Activated T-helper 2 cell treated with anti-CD3 and anti-CD28 coated beads, Interferon-gamma antibody, Interleukin-2, Interleukin-4, amounts not matched to agents 10 μg/mL and 5 μg/mL and 100 μg/mL, durations not matched to agents 14 hours and 24 hours and 36 hours (primary cell): ENCODE results near the gene ZDHHC14. TPM values are rescaled to one million over a fixed set of nuclear protein-coding genes. Genes with fewer than 3 reads are reported as not detected.

Source experiments
- DNase-seq: peaks from one replicate; pipeline ENCODE4 v3.0.0; 2021; ENCODE audit warnings: low spot score
- H3K27ac Mint-ChIP-seq: one replicate; pipeline ENCODE4 v1.8.0; 2021; ENCODE audit warnings: mixed read lengths
- H3K27me3 Mint-ChIP-seq: one replicate; pipeline ENCODE4 v1.8.0; 2021; ENCODE audit warnings: low read depth, mixed read lengths
- H3K36me3 Mint-ChIP-seq: one replicate; pipeline ENCODE4 v1.8.0; 2021; ENCODE audit warnings: low read depth, mixed read lengths
- H3K4me1 Mint-ChIP-seq: one replicate; pipeline ENCODE4 v1.8.0; 2021; ENCODE audit warnings: low read depth, mixed read lengths
- H3K4me3 Mint-ChIP-seq: one replicate; pipeline ENCODE4 v1.8.0; 2021; ENCODE audit warnings: low read depth, mild to moderate bottlenecking, moderate library complexity, mixed read lengths
- H3K9me3 Mint-ChIP-seq: one replicate; pipeline ENCODE4 v1.8.0; 2021; ENCODE audit warnings: mixed read lengths
- intact Hi-C: fragments of 100-400 bp; cut with micrococcal nuclease; formaldehyde crosslinking; loops from one replicate; pipeline ENCODE4 v1.15.1; 2023
- total RNA-seq: library from RNA; stranded (reverse); gene quantifications from 2 replicates; pipeline ENCODE4 v1.2.3, GENCODE V29; 2022

Gene ZDHHC14
- total RNA-seq, 1 donor from 2014 or later = 8.4 TPM

DNA sequence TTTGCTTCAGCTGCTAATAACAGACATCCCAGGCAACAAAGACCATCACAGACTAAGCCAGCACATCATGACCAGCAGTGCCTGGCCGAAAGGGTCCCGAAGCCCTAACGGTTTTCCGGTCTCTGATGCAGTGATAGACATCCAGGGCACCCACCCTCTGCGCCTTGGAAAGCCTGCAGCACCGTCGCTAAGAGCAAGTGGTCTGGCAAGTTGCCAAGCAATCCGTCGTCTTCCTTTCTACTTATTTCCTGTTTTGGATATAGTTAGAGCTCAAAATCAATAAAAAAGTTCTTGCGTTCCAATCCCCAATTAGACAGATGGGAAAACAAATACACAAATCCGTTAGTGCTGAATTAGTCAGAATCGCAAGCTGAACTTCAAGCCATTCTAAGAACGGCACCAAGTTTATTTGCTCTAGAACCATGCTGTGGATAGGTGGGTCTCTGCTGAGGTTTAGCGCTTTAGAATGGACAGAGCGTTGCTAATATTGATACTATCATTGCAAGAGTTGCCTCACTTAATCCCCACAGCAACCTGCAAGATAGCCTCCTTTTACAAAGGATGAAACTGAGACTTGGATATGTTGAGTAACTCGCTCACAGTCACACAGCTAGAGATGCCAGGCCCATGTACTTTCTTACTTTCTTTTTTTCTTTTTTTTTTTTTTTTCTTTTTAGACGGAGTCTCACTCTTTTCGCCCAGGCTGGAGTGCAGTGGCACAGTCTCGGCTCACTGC is 278.7 kb downstream of the ZDHHC14 start:
- Mint-ChIP-seq H3K9me3 (no peaks in the 10 kb centered on the region), H3K27me3 (no peaks in the 10 kb centered on the region), H3K4me3 (no peak overlapping the region), H3K27ac (no peak overlapping the region), H3K4me1 (no peaks in the 10 kb centered on the region), H3K36me3 (no peaks in the 10 kb centered on the region)
- intact Hi-C loops = loop anchor here (10.0 kb wide), 1 partner anchor 225 kb away; no protein-coding TSS in a partner anchor
- DNase-seq = no peak

DNA sequence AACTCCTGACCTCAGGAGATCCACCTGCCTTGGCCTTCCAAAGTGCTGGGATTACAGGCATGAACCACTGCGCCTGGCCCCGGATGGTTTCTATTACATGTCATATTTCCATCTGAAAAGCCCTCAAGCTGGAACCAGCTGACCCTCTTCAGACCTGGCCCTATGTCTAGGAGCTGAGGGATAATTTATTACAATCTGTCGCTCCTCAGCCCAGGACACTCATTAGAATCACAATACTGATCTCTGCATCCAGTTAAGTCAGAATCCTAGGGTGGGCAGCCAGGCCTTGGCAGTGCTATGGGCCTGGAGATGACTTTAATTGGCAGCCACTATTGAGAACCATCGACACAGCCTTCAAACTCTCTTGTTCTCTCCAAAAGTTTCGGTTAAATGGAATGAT is 279.4 kb downstream of the ZDHHC14 start:
- H3K27ac Mint-ChIP-seq = no peak overlapping the region

DNA sequence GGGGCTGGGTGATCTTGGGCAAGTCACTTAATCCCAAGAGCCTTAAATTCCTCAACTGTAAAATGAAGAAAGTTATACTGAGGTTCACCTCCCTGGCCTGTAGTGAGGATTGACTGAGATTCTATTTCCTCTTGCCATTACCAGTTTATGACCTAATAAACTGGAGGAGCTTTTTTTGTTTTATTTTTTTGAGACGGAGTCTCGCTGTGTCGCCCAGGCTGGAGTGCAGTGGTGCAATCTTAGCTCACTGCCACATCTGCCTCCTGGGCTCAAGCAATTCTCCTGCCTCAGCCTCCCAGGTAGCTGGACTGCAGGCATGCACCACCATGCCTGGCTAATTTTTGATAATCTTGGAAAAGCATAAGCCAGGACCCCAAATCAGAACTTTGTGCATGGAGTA is 280.7 kb downstream of the ZDHHC14 start:
- H3K36me3 Mint-ChIP-seq = no peaks in the 10 kb centered on the region
- no peak overlapping the region for H3K27ac Mint-ChIP-seq
- H3K4me1 Mint-ChIP-seq = no peaks in the 10 kb centered on the region
- H3K9me3 Mint-ChIP-seq = no peaks in the 10 kb centered on the region
- intact Hi-C loops = loop anchor here (10.0 kb wide), 1 partner anchor 223 kb away; no protein-coding TSS in a partner anchor
- peaks cover 5% of the 10 kb centered on the region for H3K27me3 Mint-ChIP-seq
- DNase-seq = no peak
- no peak overlapping the region for H3K4me3 Mint-ChIP-seq

More for the DNA sequence above, 279.4 kb downstream of the ZDHHC14 start:
- no peaks in the 10 kb centered on the region for H3K36me3 Mint-ChIP-seq
- no peaks in the 10 kb centered on the region for H3K4me1 Mint-ChIP-seq
- peaks cover 3% of the 10 kb centered on the region for H3K27me3 Mint-ChIP-seq
- intact Hi-C loops = loop anchor here (10.0 kb wide), 1 partner anchor 224 kb away; no protein-coding TSS in a partner anchor
- no peak for DNase-seq
- H3K4me3 Mint-ChIP-seq = no peak overlapping the region
- no peaks in the 10 kb centered on the region for H3K9me3 Mint-ChIP-seq

DNA sequence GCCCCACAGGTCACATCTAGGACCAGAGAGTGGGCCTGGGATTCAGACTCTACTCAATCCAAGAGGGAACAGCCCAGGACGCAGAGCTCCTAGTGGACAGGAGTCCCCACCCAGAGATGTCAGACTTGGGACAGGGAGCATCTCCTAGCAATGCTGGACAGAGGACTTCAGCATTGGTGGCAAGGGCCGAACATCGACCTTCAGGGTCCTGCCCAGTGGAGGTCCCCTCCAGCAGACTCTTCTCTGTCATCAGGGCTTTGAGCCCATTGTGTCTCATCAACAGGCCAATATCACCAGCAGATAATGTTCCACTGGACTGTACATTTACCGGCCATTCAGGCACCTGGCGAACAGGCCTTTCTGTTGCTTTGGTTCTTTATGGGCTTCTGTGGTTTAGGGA is 282.3 kb downstream of the ZDHHC14 start:
- Mint-ChIP-seq H3K4me1 (peaks cover 5% of the 10 kb centered on the region), H3K4me3 (no peak overlapping the region), H3K9me3 (no peaks in the 10 kb centered on the region), H3K36me3 (no peaks in the 10 kb centered on the region), H3K27ac (no peak overlapping the region), H3K27me3 (peaks cover 10% of the 10 kb centered on the region)
- intact Hi-C loops = loop anchor here (10.0 kb wide), 1 partner anchor 222 kb away; no protein-coding TSS in a partner anchor
- no peak for DNase-seq

DNA sequence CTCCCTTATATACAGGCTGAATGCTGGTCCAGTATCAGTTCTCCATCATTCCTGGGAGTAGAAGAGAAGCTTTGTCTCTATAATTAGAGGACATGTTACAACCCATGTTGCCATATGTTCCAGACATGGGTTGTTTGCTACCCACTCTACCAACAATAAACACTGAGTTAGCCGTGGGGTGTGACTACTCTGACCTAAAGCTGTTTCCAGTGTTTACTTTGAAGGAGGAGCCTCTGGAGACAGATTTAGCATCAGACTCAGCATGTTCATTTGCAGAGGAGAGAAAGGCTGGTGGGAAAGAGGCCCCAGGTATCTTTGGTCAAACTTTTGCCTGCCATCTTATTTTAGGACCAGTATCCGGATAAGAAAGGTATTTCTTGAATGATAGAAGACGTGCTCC is 284.2 kb downstream of the ZDHHC14 start:
- intact Hi-C loops = loop anchor here (10.0 kb wide), 1 partner anchor 220 kb away; no protein-coding TSS in a partner anchor
- no peak for DNase-seq
- Mint-ChIP-seq H3K4me1 (peaks cover 5% of the 10 kb centered on the region), H3K27me3 (peaks cover 12% of the 10 kb centered on the region), H3K9me3 (no peaks in the 10 kb centered on the region), H3K36me3 (no peaks in the 10 kb centered on the region), H3K27ac (no peak overlapping the region), H3K4me3 (no peak overlapping the region)

DNA sequence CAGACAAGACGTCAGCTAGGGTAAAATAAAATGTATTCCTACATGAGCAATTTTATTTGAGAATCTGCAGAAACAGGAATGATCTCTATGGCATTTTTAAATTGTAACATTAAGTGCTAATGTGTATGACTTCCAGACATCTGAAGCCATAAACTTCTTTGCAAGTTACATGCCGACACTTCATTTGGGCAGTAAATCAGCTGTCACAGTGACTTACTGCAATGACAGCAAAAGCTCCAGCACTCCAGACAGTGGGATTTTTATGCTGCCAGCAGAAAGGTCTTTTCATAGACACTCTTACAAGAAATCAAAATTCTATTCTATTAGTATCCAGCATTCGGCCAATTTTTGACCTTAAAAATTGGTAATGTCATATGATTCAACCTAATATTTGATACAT is 285.7 kb downstream of the ZDHHC14 start:
- Mint-ChIP-seq H3K27ac (no peak overlapping the region), H3K4me3 (no peak overlapping the region), H3K36me3 (no peaks in the 10 kb centered on the region), H3K9me3 (no peaks in the 10 kb centered on the region), H3K4me1 (peaks cover 5% of the 10 kb centered on the region), H3K27me3 (peaks cover 12% of the 10 kb centered on the region)
- intact Hi-C loops = loop anchor here (1.0 to 10.0 kb wide), 2 partner anchors 218 to 352 kb away; no protein-coding TSS in a partner anchor
- no peak for DNase-seq

DNA sequence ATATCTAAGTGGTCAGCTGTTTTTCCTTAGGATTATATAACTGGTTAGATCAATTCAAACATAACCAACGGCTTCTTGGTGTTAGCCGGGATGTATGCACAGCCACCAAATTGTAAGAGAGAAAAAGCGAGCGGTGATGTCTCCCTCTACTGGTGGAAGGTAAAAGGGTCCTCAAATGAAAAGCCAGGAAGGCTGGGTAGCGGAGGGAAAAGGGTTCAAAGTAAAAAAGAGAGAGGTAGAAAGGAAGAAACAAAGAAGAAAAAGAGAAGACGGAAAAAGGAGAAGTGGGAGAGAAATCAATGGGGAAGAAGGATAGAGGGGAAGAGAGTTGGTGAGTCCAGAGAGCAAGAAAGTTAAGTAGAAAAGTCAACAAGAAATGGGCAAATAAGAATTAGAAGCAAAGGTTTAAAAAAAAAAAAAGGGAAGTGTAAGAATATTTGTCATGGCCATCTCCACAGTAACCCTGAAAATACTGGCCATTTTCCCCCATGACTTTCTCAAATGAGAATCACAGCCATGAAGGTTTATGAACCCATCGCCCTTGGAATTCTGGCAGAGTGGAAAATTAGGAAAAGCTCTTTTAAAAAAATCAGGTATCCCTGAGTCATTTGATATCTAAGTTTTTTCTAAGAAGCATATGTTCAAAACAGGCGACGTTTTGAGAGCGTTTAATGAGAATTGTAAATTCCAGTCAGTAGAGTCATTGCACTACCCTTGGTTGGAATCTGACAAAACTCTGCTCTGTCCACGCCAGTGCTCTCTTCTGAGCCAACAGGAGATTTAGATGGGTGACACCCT is 286.4 kb downstream of the ZDHHC14 start:
- Mint-ChIP-seq H3K36me3 (no peaks in the 10 kb centered on the region), H3K9me3 (no peaks in the 10 kb centered on the region), H3K4me1 (peaks cover 5% of the 10 kb centered on the region), H3K4me3 (no peak overlapping the region), H3K27me3 (peaks cover 12% of the 10 kb centered on the region), H3K27ac (no peak overlapping the region)
- DNase-seq = peak; percentile 36
- intact Hi-C loops = loop anchor here (1.0 to 10.0 kb wide), 2 partner anchors 217 to 353 kb away; no protein-coding TSS in a partner anchor

DNA sequence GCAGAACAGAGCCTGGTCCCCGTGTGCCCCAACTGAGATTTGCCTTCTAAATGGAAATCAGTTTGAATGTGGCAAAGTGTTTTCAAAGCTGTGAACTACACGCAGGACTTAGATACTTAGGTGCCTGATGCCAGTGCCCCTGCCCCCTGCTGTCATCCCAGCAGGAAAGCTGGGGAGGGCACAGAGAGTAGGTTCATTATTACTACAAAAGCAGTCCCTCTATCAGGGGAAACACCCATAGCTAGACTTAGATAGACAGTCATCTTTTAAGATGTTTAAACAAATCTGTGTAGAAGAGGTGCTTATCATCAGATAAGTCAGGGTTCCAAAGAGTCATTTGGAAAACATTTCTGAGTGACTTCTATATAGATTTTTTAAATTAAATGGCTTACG is 287.0 kb downstream of the ZDHHC14 start:
- no peak overlapping the region for H3K4me3 Mint-ChIP-seq
- H3K9me3 Mint-ChIP-seq = no peaks in the 10 kb centered on the region
- H3K4me1 Mint-ChIP-seq = peaks cover 5% of the 10 kb centered on the region
- no peak overlapping the region for H3K27ac Mint-ChIP-seq
- intact Hi-C loops = loop anchor here (10.0 kb wide), 1 partner anchor 217 kb away; no protein-coding TSS in a partner anchor
- DNase-seq = no peak
- H3K36me3 Mint-ChIP-seq = no peaks in the 10 kb centered on the region
- H3K27me3 Mint-ChIP-seq = peaks cover 12% of the 10 kb centered on the region

DNA sequence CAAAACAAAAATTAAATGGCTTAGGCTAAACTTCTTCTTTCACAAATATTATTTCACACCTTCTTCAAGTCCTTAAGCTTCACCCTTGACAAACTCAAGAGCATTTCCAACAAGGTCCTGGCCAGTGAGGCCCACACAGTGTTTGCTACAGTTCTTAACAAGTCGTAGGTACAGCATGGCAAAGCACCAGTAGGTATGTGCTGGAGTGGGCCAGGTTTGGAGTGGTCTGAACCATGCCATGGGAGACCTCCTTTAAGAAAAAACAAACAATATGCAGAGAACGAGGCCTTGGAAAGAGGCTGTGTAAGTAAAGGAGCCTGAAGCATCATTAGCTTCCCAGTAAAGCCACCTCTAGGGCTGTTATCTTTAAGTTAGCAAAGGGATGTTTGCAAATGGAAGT is 287.7 kb downstream of the ZDHHC14 start:
- no peak for DNase-seq
- Mint-ChIP-seq H3K4me3 (no peak overlapping the region), H3K36me3 (no peaks in the 10 kb centered on the region), H3K27ac (no peak overlapping the region), H3K27me3 (peaks cover 12% of the 10 kb centered on the region), H3K9me3 (no peaks in the 10 kb centered on the region), H3K4me1 (peaks cover 5% of the 10 kb centered on the region)
- intact Hi-C loops = loop anchor here (10.0 kb wide), 1 partner anchor 216 kb away; no protein-coding TSS in a partner anchor

DNA sequence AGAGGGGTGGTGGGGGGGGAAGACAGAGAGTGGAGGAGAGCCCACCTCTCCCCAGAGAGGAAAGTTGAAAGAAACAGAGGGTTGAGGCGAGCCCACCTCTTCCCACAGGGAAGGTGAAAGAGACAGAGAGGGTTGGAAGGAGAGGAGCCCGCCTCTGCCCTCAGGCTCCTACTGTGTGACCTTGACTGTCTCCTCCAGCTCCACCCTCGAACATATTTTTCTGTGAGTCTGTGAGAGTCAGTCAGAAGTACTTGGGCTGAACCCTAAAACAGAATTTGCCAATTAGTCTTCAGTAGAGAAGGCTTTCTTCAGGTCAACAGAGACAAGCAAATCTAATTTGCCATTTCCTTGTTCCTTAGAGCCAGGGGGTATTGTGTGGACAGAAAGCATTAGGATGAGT is 288.3 kb downstream of the ZDHHC14 start:
- no peak for DNase-seq
- peaks cover 12% of the 10 kb centered on the region for H3K27me3 Mint-ChIP-seq
- H3K4me3 Mint-ChIP-seq = no peak overlapping the region
- no peaks in the 10 kb centered on the region for H3K36me3 Mint-ChIP-seq
- no peaks in the 10 kb centered on the region for H3K9me3 Mint-ChIP-seq
- peaks cover 5% of the 10 kb centered on the region for H3K4me1 Mint-ChIP-seq
- intact Hi-C loops = loop anchor here (10.0 kb wide), 1 partner anchor 215 kb away; no protein-coding TSS in a partner anchor
- H3K27ac Mint-ChIP-seq = no peak overlapping the region

DNA sequence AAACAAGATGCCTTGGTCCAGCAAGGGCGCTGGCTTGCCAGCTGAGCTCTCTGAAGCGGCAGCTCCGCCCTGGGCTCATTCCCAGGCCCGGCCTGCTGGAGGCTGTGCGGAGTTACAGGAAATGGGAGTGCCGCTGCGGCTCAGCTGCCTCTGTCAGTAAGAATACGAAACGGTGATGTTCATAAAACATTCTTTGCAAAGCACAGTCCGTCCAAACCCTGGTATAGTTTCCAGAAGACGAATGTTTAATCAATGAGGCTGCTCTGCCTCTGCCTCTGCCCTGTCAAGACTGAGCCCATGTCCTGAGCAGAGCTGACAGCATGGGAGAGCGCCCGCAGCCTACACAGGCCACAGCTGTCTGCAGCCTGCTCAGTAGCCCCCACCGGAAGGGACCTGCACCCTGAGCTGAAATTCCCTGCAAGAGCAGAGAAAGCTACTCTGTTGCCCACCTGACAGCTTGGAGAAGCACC is 288.8 kb downstream of the ZDHHC14 start:
- intact Hi-C loops = loop anchor here (10.0 kb wide), 1 partner anchor 215 kb away; no protein-coding TSS in a partner anchor
- no peak overlapping the region for H3K27ac Mint-ChIP-seq
- peaks cover 5% of the 10 kb centered on the region for H3K4me1 Mint-ChIP-seq
- no peak for DNase-seq
- H3K4me3 Mint-ChIP-seq = no peak overlapping the region
- no peaks in the 10 kb centered on the region for H3K36me3 Mint-ChIP-seq
- peaks cover 12% of the 10 kb centered on the region for H3K27me3 Mint-ChIP-seq
- H3K9me3 Mint-ChIP-seq = no peaks in the 10 kb centered on the region

DNA sequence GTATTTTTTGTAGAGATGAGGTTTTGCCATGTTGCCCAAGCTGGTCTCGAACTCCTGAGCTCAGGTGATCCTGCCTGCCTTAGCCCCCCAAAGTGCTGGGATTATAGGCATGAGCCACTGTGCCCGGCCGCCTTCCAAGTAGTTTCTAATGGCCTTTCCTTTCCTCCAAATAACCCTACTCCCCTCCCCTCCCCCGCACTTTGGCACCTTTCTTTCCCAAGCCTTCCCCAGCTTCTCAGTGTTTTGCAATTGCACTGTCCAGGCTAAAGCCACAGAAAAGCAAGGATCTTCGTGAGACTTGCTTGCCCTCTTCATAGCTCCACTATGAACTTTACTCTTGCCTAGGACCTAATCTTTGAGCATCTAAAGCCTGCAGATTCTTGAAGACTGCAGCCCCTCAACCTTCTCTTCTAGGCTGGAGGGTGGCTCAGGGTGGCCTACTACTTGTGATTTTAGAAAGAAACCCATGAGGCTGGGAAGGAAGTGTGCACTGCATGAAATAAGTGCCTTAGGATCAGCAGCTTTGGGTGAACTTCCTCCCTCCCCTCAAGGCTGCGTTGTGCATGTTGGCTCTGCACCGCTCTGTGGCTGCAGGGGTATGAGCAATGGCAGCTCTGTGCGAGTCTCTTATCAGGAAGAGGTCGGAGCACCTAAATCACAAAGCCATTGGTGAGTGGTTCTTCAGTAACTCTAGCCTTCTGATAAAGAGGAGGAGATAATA is 289.6 kb downstream of the ZDHHC14 start:
- Mint-ChIP-seq H3K27ac (no peak overlapping the region), H3K4me1 (peaks cover 5% of the 10 kb centered on the region), H3K27me3 (peaks cover 9% of the 10 kb centered on the region), H3K9me3 (no peaks in the 10 kb centered on the region), H3K36me3 (no peaks in the 10 kb centered on the region), H3K4me3 (no peak overlapping the region)
- intact Hi-C loops = no loop called here
- DNase-seq = no peak
